WTC11 (cell line): ENCODE measurements around the gene DNAAF8. TPM values are rescaled to one million over a fixed set of nuclear protein-coding genes. Genes with fewer than 3 reads are reported as not detected.

ENCODE experiments used
- ATAC-seq: fragments of 200-7000 bp; cut with Tn5 transposase; 2 replicates; pipeline ENCODE4 v1.10.0; 2021; ENCODE audit warnings: mild to moderate bottlenecking, moderate library complexity
- CTCF ChIA-PET: fragments of 300-600 bp; sonication (Branson Sonifier 250); formaldehyde crosslinking; loops from one replicate; lab custom pipeline; 2021; ENCODE audit warnings: antibody characterized with exemption; lab: Charles Lee
- POLR2A ChIA-PET: fragments of 350-600 bp; sonication (Branson Sonifier 250); formaldehyde crosslinking; loops from one replicate; lab custom pipeline; 2021; ENCODE audit warnings: antibody characterized with exemption; lab: Charles Lee
- DNase-seq: peaks from one replicate; pipeline ENCODE4 v3.0.0; 2021; ENCODE audit warnings: low spot score
- H3K27ac Mint-ChIP-seq: 2 replicates; pipeline ENCODE4 v1.8.0; 2021; ENCODE audit warnings: mixed read lengths
- H3K27me3 Mint-ChIP-seq: 2 replicates; pipeline ENCODE4 v1.8.0; 2021; ENCODE audit warnings: low read depth, mild to moderate bottlenecking, moderate library complexity, mixed read lengths
- H3K36me3 Mint-ChIP-seq: 2 replicates; pipeline ENCODE4 v1.8.0; 2021; ENCODE audit warnings: mixed read lengths
- H3K4me1 Mint-ChIP-seq: 2 replicates; pipeline ENCODE4 v1.8.0; 2022; ENCODE audit warnings: mixed read lengths
- H3K4me3 Mint-ChIP-seq: 2 replicates; pipeline ENCODE4 v1.8.0; 2021; ENCODE audit warnings: mild to moderate bottlenecking, moderate library complexity, mixed read lengths
- H3K9me3 Mint-ChIP-seq: 2 replicates; pipeline ENCODE4 v1.8.0; 2021; ENCODE audit warnings: mixed read lengths
- E2F1 ChIP-seq: sonication (generic); formaldehyde crosslinking; IDR thresholded peaks from 2 replicates; pipeline ENCODE4 v1.8.0; 2022; ENCODE audit warnings: mild to moderate bottlenecking, missing genetic modification reagents
- ELF4 ChIP-seq: sonication (generic); formaldehyde crosslinking; IDR thresholded peaks from 2 replicates; pipeline ENCODE4 v1.8.1; 2022; ENCODE audit warnings: low read depth, mild to moderate bottlenecking, moderate library complexity, missing genetic modification reagents
- ESRRA ChIP-seq: sonication (generic); formaldehyde crosslinking; IDR thresholded peaks from 2 replicates; pipeline ENCODE4 v1.8.1; 2022; ENCODE audit warnings: mild to moderate bottlenecking, missing genetic modification reagents, borderline replicate concordance
- ETV6 ChIP-seq: sonication (generic); formaldehyde crosslinking; IDR thresholded peaks from 2 replicates; pipeline ENCODE4 v1.8.1; 2022; ENCODE audit warnings: mild to moderate bottlenecking, missing genetic modification reagents
- HMGXB4 ChIP-seq: sonication (generic); formaldehyde crosslinking; IDR thresholded peaks from 2 replicates; pipeline ENCODE4 v1.8.1; 2023; ENCODE audit warnings: mild to moderate bottlenecking, moderate library complexity, missing genetic modification reagents
- MYBL2 ChIP-seq: sonication (generic); formaldehyde crosslinking; IDR thresholded peaks from 2 replicates; pipeline ENCODE4 v1.8.1; 2023; ENCODE audit warnings: mild to moderate bottlenecking, moderate library complexity, missing genetic modification reagents
- NFATC4 ChIP-seq: fragments of 250-450 bp; sonication (Bioruptor Pico); IDR thresholded peaks from 2 replicates; pipeline ENCODE4 v1.9.0; 2021; ENCODE audit warnings: mild to moderate bottlenecking
- NR1H2 ChIP-seq: sonication (generic); formaldehyde crosslinking; IDR thresholded peaks from 2 replicates; pipeline ENCODE4 v1.9.0; 2021; ENCODE audit warnings: mild to moderate bottlenecking, moderate library complexity, missing genetic modification reagents
- NR2C2 ChIP-seq: sonication (generic); formaldehyde crosslinking; IDR thresholded peaks from 2 replicates; pipeline ENCODE4 v1.8.0; 2022; ENCODE audit warnings: mild to moderate bottlenecking, missing genetic modification reagents
- PRDM15 ChIP-seq: sonication (generic); formaldehyde crosslinking; IDR thresholded peaks from 2 replicates; pipeline ENCODE4 v1.8.0; 2022; ENCODE audit warnings: missing genetic modification reagents
- PRRX2 ChIP-seq: fragments of 250-450 bp; sonication (Bioruptor Pico); IDR thresholded peaks from 2 replicates; pipeline ENCODE4 v1.8.0; 2021; ENCODE audit warnings: mild to moderate bottlenecking
- RORB ChIP-seq: fragments of 250-450 bp; sonication (Bioruptor Pico); IDR thresholded peaks from 2 replicates; pipeline ENCODE4 v1.9.0; 2021; ENCODE audit warnings: mild to moderate bottlenecking
- SMAD4 ChIP-seq: sonication (generic); formaldehyde crosslinking; IDR thresholded peaks from 2 replicates; pipeline ENCODE4 v1.8.0; 2022; ENCODE audit warnings: mild to moderate bottlenecking, missing genetic modification reagents
- SOX15 ChIP-seq: fragments of 250-450 bp; sonication (Bioruptor Pico); IDR thresholded peaks from 2 replicates; pipeline ENCODE4 v1.9.0; 2021; ENCODE audit warnings: mild to moderate bottlenecking
- TEAD1 ChIP-seq: sonication (generic); formaldehyde crosslinking; IDR thresholded peaks from 2 replicates; pipeline ENCODE4 v1.8.0; 2022; ENCODE audit warnings: mild to moderate bottlenecking, missing genetic modification reagents
- USF2 ChIP-seq: sonication (generic); formaldehyde crosslinking; IDR thresholded peaks from 2 replicates; pipeline ENCODE4 v1.8.1; 2023; ENCODE audit warnings: mild to moderate bottlenecking, missing genetic modification reagents, moderate library complexity
- ZBTB21 ChIP-seq: sonication (generic); formaldehyde crosslinking; IDR thresholded peaks from 2 replicates; pipeline ENCODE4 v1.8.1; 2023; ENCODE audit warnings: mild to moderate bottlenecking, missing genetic modification reagents, borderline replicate concordance
- ZBTB43 ChIP-seq: sonication (generic); formaldehyde crosslinking; IDR thresholded peaks from 2 replicates; pipeline ENCODE4 v1.8.1; 2023; ENCODE audit warnings: mild to moderate bottlenecking, missing genetic modification reagents
- ZMAT4 ChIP-seq: fragments of 250-450 bp; sonication (Bioruptor Pico); IDR thresholded peaks from 2 replicates; pipeline ENCODE4 v1.9.0; 2021; ENCODE audit warnings: mild to moderate bottlenecking
- ZNF138 ChIP-seq: sonication (generic); formaldehyde crosslinking; conservative IDR thresholded peaks from 2 replicates; pipeline ENCODE4 v1.8.1; 2022; ENCODE audit warnings: mild to moderate bottlenecking, moderate library complexity, missing genetic modification reagents
- total RNA-seq: library from RNA; stranded (reverse); gene quantifications from 3 replicates; pipeline ENCODE4 v1.2.3, GENCODE V29; 2021

Gene DNAAF8
- total RNA-seq, 1 experiment from 2014 or later, result 0.09 TPM

GRCh38 chr16:4699046-4699556, 35.2 kb upstream of the DNAAF8 start:
- ATAC-seq (no peak), DNase-seq (no peak)
- TF ChIP-seq PRDM15 (CRISPR knock-in tag) (no peak), ETV6 (no peak)
- H3K4me1 Mint-ChIP-seq, result no peaks in the 10 kb centered on the region
- CTCF ChIA-PET, result interaction anchor here (1.1 to 1.7 kb wide), 2 partner anchors 36 to 257 kb away, joined by 3 to 4 read pairs; partner anchors contain the start of genes ANKS3 and DNAAF8
- H3K27ac Mint-ChIP-seq, result no peak overlapping the region
- H3K9me3 Mint-ChIP-seq, result no peaks in the 10 kb centered on the region
- H3K27me3 Mint-ChIP-seq, result no peaks in the 10 kb centered on the region
- POLR2A ChIA-PET, result no interaction called here
- peaks cover 15% of the 10 kb centered on the region for H3K36me3 Mint-ChIP-seq
- H3K4me3 Mint-ChIP-seq, result no peak overlapping the region

GRCh38 chr16:4700380-4700996, 33.8 kb upstream of the DNAAF8 start:
- H3K27me3 Mint-ChIP-seq, result no peaks in the 10 kb centered on the region
- ChIA-PET POLR2A (no interaction called here), CTCF (interaction anchor here (1.1 to 1.3 kb wide), 2 partner anchors 17 to 34 kb away, joined by 3 read pairs; partner anchors contain the start of genes ANKS3 and DNAAF8)
- peaks cover 25% of the 10 kb centered on the region for H3K36me3 Mint-ChIP-seq
- DNase-seq (no peak), ATAC-seq (no peak)
- no peak overlapping the region for H3K27ac Mint-ChIP-seq
- no peaks in the 10 kb centered on the region for H3K4me1 Mint-ChIP-seq
- no peaks in the 10 kb centered on the region for H3K9me3 Mint-ChIP-seq
- TF ChIP-seq MYBL2 (CRISPR knock-in tag), result no peak
- TF ChIP-seq RORB (CRISPR knock-in tag), result no peak
- no peak for TF ChIP-seq ZBTB21 (CRISPR knock-in tag)
- no peak for TF ChIP-seq E2F1 (CRISPR knock-in tag)
- no peak for TF ChIP-seq NR2C2
- no peak for TF ChIP-seq USF2 (CRISPR knock-in tag)
- TF ChIP-seq ZMAT4 (CRISPR knock-in tag), result no peak
- TF ChIP-seq ZBTB43 (CRISPR knock-in tag), result no peak
- no peak for TF ChIP-seq SMAD4
- no peak for TF ChIP-seq HMGXB4
- TF ChIP-seq NR1H2, result no peak
- no peak for TF ChIP-seq TEAD1 (CRISPR knock-in tag)
- no peak for TF ChIP-seq ESRRA (CRISPR knock-in tag)
- no peak for TF ChIP-seq ELF4
- no peak for TF ChIP-seq NFATC4 (CRISPR knock-in tag)
- no peak for TF ChIP-seq ZNF138 (CRISPR knock-in tag)
- TF ChIP-seq PRRX2 (CRISPR knock-in tag), result no peak
- no peak for TF ChIP-seq SOX15 (CRISPR knock-in tag)
- no peak overlapping the region for H3K4me3 Mint-ChIP-seq
